Keratinocyte (primary cell): ENCODE measurements around the gene FBN1. TPM values are rescaled to one million over a fixed set of nuclear protein-coding genes. Genes with fewer than 3 reads are reported as not detected.

Source experiments
- DNase-seq: peaks from one replicate; pipeline ENCODE4 v3.0.0-alpha.2; 2011; ENCODE audit warnings: low read depth, missing footprints, low spot score
- FAIRE-seq: peaks from 2 replicates; lab custom pipeline; 2011; peaks lifted over from hg19 to GRCh38; lab: Jason Lieb, UNC
- H2AFZ ChIP-seq: 2 replicates; pipeline ENCODE4 v1.6.0; 2012; ENCODE audit warnings: low read length, control low read depth, inconsistent platforms; ENCODE audit not compliant: control insufficient read depth
- H3K27ac ChIP-seq: 2 replicates; pipeline ENCODE4 v1.5.1; 2011; ENCODE audit warnings: low read length; ENCODE audit not compliant: control insufficient read depth, insufficient read depth
- H3K27me3 ChIP-seq: 3 replicates; pipeline ENCODE4 v1.6.0; 2011; ENCODE audit warnings: low read length; ENCODE audit not compliant: control insufficient read depth, insufficient read depth; ENCODE audit errors: extremely low read depth
- H3K36me3 ChIP-seq, 2 experiments: 2 replicates in 1 of 2; 3 replicates in 1 of 2; pipeline ENCODE4 v1.5.1; 2011; ENCODE audit warnings: low read length in 2 of 2, mild to moderate bottlenecking in 1 of 2; ENCODE audit not compliant: control insufficient read depth in 2 of 2, insufficient read depth in 2 of 2; ENCODE audit errors: extremely low read depth in 1 of 2
- H3K4me1 ChIP-seq: 3 replicates; pipeline ENCODE4 v1.5.1; 2011; ENCODE audit warnings: low read length; ENCODE audit not compliant: control insufficient read depth, insufficient read depth; ENCODE audit errors: extremely low read depth
- H3K4me2 ChIP-seq: 3 replicates; pipeline ENCODE4 v1.6.0; 2011; ENCODE audit warnings: low read depth, low read length; ENCODE audit not compliant: control insufficient read depth, insufficient read depth; ENCODE audit errors: extremely low read depth
- H3K4me3 ChIP-seq, 3 experiments: fragments of 200-600 bp in 1 of 3; sonication (generic) in 1 of 3; 2 replicates in 2 of 3; 3 replicates in 1 of 3; pipeline ENCODE4 v1.5.1; 2011 to 2016; ENCODE audit warnings: low read length in 3 of 3, mild to moderate bottlenecking in 3 of 3, control low read depth in 2 of 3, inconsistent platforms in 1 of 3, low read depth in 1 of 3, mixed read lengths in 1 of 3, mixed run types in 1 of 3, moderate library complexity in 1 of 3; ENCODE audit not compliant: control insufficient read depth in 2 of 3, insufficient read depth in 2 of 3; ENCODE audit errors: extremely low read depth in 1 of 3
- H3K79me2 ChIP-seq: 2 replicates; pipeline ENCODE4 v1.6.0; 2012; ENCODE audit warnings: low read length; ENCODE audit not compliant: control insufficient read depth, insufficient read depth
- H3K9ac ChIP-seq: 3 replicates; pipeline ENCODE4 v1.6.0; 2011; ENCODE audit warnings: low read length; ENCODE audit not compliant: control insufficient read depth, insufficient read depth; ENCODE audit errors: extremely low read depth
- H3K9me1 ChIP-seq: 3 replicates; pipeline ENCODE4 v1.6.0; 2011; ENCODE audit warnings: low read length; ENCODE audit not compliant: control insufficient read depth, insufficient read depth; ENCODE audit errors: extremely low read depth
- H3K9me3 ChIP-seq: 2 replicates; pipeline ENCODE4 v1.5.1; 2012; ENCODE audit warnings: low read depth, low read length; ENCODE audit not compliant: control insufficient read depth
- H4K20me1 ChIP-seq: 3 replicates; pipeline ENCODE4 v1.6.0; 2011; ENCODE audit warnings: low read length; ENCODE audit not compliant: control insufficient read depth, insufficient read depth; ENCODE audit errors: extremely low read depth
- EZH2 ChIP-seq: IDR thresholded peaks from one replicate; pipeline ENCODE4 v1.6.1; 2012; ENCODE audit warnings: inconsistent platforms, mild to moderate bottlenecking, low read length, moderate library complexity
- dilution Hi-C: fragments of 300-500 bp; cut with MboI; formaldehyde crosslinking; loops from one replicate; pipeline ENCODE4 v1.7.0; 2020; ENCODE audit warnings: low sequenced_read_pairs; ENCODE audit not compliant: extremely low pct_ligation_motif_present
- polyA plus RNA-seq, 5 experiments: library from polyadenylated mRNA; depleted of rRNA in 3 of 5; stranded (reverse) in 3 of 5; stranded (forward) in 1 of 5; unstranded in 1 of 5; fragments of >200 nt; gene quantifications; 1 replicate in 1 of 5; 2 replicates in 3 of 5; 3 replicates in 1 of 5; pipeline versions ENCODE4 v1.2.1 to v1.2.3, GENCODE V29; 2011 to 2012; ENCODE audit warnings: missing spikeins in 2 of 5, low read depth in 1 of 5, low replicate concordance in 1 of 5
- TF ChIP-seq, protein P1 (sequence below), 3 experiments: IDR thresholded peaks in 1 of 3; conservative IDR thresholded peaks in 1 of 3; optimal IDR thresholded peaks in 1 of 3; 2 replicates in 2 of 3; 3 replicates in 1 of 3; pipeline versions ENCODE3 to v1.5.1; 2011; ENCODE audit warnings: low read length in 3 of 3, mild to moderate bottlenecking in 3 of 3, moderate library complexity in 2 of 3, control low read depth in 1 of 3, inconsistent platforms in 1 of 3; ENCODE audit not compliant: insufficient read depth in 2 of 3; ENCODE audit errors: extremely low read depth in 1 of 3

FBN1 gene
- polyA plus RNA-seq, 1 donor (not counting 4 experiments of a cell fraction or from before 2014, with no cell fraction given), result 3.5 TPM

DNA sequence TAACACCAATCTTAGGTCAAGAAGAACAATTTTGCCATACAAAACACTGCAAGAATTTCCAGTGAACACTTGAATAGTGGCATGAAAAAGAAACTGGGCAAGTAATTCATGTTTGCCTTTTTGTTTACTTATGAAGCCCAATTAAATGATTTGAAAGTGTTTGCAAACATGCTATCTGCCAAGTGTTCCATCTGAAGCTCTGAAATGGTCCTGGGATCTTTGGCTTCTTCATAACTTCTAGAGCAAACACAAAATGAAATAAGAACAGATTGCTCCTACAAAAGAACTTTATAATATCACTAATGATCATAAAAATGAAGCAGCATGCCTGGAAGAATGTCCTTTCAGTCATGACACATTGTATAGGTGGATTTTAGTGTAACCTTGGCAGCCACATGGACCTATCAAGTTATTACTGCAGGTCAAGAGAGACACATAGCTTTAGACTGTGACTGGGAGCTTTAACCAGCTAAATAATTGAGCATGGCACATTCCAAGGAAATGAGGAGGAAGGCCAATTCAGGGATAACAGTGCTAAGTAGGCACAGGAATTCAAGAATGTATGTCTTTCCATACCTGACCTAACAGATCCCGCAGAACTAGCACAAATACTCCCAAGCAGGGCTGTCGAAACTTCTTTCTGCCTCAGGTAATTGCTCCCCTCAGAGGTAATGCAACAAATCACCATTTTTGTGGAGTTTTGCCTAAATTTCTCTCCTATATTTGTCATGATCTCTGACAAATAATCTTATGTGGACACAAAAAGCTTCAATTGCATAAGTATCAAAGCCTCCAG is 169.7 kb downstream of the FBN1 start:
- Histone ChIP-seq H3K9me3 (no peaks in the 10 kb centered on the region), H4K20me1 (no peaks in the 10 kb centered on the region), H3K27me3 (no peaks in the 10 kb centered on the region), H3K4me2 (no peak overlapping the region), H2AFZ (no peak overlapping the region), H3K36me3 (no peaks in the 10 kb centered on the region), H3K27ac (no peak overlapping the region), H3K79me2 (no peaks in the 10 kb centered on the region), H3K9ac (no peak overlapping the region), H3K4me3 (no peak overlapping the region), H3K4me1 (peaks cover 9% of the 10 kb centered on the region), H3K9me1 (no peaks in the 10 kb centered on the region)
- no peak for DNase-seq
- FAIRE-seq, result no peak
- dilution Hi-C loops, result no loop called here
- TF ChIP-seq, protein P1, sequence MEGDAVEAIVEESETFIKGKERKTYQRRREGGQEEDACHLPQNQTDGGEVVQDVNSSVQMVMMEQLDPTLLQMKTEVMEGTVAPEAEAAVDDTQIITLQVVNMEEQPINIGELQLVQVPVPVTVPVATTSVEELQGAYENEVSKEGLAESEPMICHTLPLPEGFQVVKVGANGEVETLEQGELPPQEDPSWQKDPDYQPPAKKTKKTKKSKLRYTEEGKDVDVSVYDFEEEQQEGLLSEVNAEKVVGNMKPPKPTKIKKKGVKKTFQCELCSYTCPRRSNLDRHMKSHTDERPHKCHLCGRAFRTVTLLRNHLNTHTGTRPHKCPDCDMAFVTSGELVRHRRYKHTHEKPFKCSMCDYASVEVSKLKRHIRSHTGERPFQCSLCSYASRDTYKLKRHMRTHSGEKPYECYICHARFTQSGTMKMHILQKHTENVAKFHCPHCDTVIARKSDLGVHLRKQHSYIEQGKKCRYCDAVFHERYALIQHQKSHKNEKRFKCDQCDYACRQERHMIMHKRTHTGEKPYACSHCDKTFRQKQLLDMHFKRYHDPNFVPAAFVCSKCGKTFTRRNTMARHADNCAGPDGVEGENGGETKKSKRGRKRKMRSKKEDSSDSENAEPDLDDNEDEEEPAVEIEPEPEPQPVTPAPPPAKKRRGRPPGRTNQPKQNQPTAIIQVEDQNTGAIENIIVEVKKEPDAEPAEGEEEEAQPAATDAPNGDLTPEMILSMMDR (optimal IDR thresholded peaks at IDR 0.05 in 1 of 3, IDR thresholded peaks at IDR 0.05 in 1 of 3, conservative IDR thresholded peaks at IDR 0.05 in 1 of 3; ENCODE audit: extremely low read depth in 1 of 3, insufficient read depth in 2 of 3, low read length in 3 of 3), result no peak
- TF ChIP-seq EZH2, result no peak

GRCh38 chr15:48473667-48474066 is 171.8 kb downstream of the FBN1 start:
- peaks cover 9% of the 10 kb centered on the region for H3K4me1 ChIP-seq
- no peak overlapping the region for H2AFZ ChIP-seq
- no peaks in the 10 kb centered on the region for H3K9me3 ChIP-seq
- H3K27ac ChIP-seq, result no peak overlapping the region
- H4K20me1 ChIP-seq, result no peaks in the 10 kb centered on the region
- H3K36me3 ChIP-seq, result no peaks in the 10 kb centered on the region
- dilution Hi-C loops, result no loop called here
- no peak overlapping the region for H3K9ac ChIP-seq
- TF ChIP-seq, protein P1 (optimal IDR thresholded peaks at IDR 0.05 in 1 of 3, IDR thresholded peaks at IDR 0.05 in 1 of 3, conservative IDR thresholded peaks at IDR 0.05 in 1 of 3; ENCODE audit: extremely low read depth in 1 of 3, insufficient read depth in 2 of 3, low read length in 3 of 3), result no peak
- no peak for TF ChIP-seq EZH2
- H3K4me3 ChIP-seq, result no peak overlapping the region
- DNase-seq (no peak), FAIRE-seq (no peak)
- no peaks in the 10 kb centered on the region for H3K79me2 ChIP-seq
- no peaks in the 10 kb centered on the region for H3K9me1 ChIP-seq
- H3K4me2 ChIP-seq, result no peak overlapping the region
- H3K27me3 ChIP-seq, result no peaks in the 10 kb centered on the region
